Measurements from ENCODE around the gene SETSIP. TPM values are rescaled to one million over a fixed set of nuclear protein-coding genes. Genes with fewer than 3 reads are reported as not detected.

SETSIP gene
- total and polyA plus RNA-seq, 4 donors, result 0.10 TPM; not detected in 3

DNA sequence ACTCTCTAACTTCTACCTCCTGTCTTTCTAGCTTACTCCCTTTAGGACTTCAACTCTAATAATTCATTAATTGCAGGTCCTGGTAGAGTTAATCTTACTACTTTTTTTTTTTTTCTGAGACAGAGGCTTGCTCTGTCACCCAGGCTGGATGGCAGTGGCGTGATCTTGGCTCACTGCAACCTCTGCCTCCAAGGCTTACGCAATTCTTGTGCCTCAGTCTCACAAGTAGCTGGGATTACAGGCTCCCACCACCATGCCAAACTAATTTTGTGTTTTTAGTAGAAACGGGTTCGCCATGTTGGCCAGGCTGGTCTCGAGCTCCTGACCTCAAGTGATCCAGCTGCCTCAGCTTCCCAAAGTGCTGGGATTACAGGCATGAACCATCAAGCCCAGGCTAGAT lies 20.7 kb upstream of the SETSIP start:
- WGBS, 2 donors, result 85% methylated on average over 5 of the region's 5 CpGs
- Histone ChIP-seq H3K9me3 (ENCODE audit: control insufficient read depth in 4 of 4, insufficient read depth in 3 of 4, low read length in 3 of 4) (no peaks in the 10 kb centered on the region), H3K4me1 (ENCODE audit: control insufficient read depth in 5 of 5, insufficient read depth in 5 of 5, low read length in 5 of 5) (peaks cover 0 to 3% (median 0%) of the 10 kb centered on the region in 5 donors), H3K36me3 (ENCODE audit: control insufficient read depth in 4 of 4, insufficient read depth in 4 of 4, low read length in 4 of 4) (peaks cover 0 to 3% (median under 1%) of the 10 kb centered on the region in 4 donors), H3K9ac (ENCODE audit: insufficient read depth in 1 of 2, low read length in 2 of 2) (no peak overlapping the region), H3K27me3 (ENCODE audit: control insufficient read depth in 3 of 3, insufficient read depth in 3 of 3, low read length in 2 of 3) (no peaks in the 10 kb centered on the region), H3K4me3 (no peak overlapping the region), H3K27ac (ENCODE audit: low read depth in 1 of 2, low read length in 1 of 2) (no peak overlapping the region)
- no peak for ATAC-seq (ENCODE audit: insufficient read depth, low FRiP score)
- DNase-seq, result no peak
- TF ChIP-seq, protein P1, sequence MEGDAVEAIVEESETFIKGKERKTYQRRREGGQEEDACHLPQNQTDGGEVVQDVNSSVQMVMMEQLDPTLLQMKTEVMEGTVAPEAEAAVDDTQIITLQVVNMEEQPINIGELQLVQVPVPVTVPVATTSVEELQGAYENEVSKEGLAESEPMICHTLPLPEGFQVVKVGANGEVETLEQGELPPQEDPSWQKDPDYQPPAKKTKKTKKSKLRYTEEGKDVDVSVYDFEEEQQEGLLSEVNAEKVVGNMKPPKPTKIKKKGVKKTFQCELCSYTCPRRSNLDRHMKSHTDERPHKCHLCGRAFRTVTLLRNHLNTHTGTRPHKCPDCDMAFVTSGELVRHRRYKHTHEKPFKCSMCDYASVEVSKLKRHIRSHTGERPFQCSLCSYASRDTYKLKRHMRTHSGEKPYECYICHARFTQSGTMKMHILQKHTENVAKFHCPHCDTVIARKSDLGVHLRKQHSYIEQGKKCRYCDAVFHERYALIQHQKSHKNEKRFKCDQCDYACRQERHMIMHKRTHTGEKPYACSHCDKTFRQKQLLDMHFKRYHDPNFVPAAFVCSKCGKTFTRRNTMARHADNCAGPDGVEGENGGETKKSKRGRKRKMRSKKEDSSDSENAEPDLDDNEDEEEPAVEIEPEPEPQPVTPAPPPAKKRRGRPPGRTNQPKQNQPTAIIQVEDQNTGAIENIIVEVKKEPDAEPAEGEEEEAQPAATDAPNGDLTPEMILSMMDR (IDR thresholded peaks at IDR 0.05; ENCODE audit: control extremely low read depth, extremely low read depth), result no peak

DNA sequence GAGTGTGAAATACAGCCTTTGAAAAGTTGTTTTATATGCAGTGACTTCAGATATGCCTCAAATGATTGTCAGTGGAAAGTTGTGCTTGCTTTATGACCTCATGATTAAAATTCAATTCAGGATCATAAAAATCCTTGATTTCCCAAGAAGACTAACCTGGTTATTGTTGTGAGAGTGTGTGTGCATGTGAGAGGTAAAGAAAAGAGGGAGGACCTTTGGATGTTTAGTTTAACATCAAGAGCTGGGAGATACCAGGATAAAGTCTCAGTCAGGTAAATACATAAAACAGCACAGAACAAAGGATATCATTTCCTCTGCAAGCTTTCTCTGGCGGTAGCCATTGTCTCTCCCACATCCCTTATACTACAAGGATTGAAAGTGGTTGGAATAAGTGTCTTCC lies 19.4 kb upstream of the SETSIP start:
- peaks cover 0 to 3% (median 0%) of the 10 kb centered on the region in 5 donors for H3K4me1 ChIP-seq (ENCODE audit: control insufficient read depth in 5 of 5, insufficient read depth in 5 of 5, low read length in 5 of 5)
- DNase-seq (no peak), ATAC-seq (ENCODE audit: insufficient read depth, low FRiP score) (no peak)
- TF ChIP-seq, protein P1 (IDR thresholded peaks at IDR 0.05; ENCODE audit: control extremely low read depth, extremely low read depth), result no peak
- no peak overlapping the region for H3K4me3 ChIP-seq
- H3K9me3 ChIP-seq (ENCODE audit: control insufficient read depth in 4 of 4, insufficient read depth in 3 of 4, low read length in 3 of 4), result no peaks in the 10 kb centered on the region
- no peaks in the 10 kb centered on the region for H3K27me3 ChIP-seq (ENCODE audit: control insufficient read depth in 3 of 3, insufficient read depth in 3 of 3, low read length in 2 of 3)
- H3K27ac ChIP-seq (ENCODE audit: low read depth in 1 of 2, low read length in 1 of 2), result no peak overlapping the region
- H3K9ac ChIP-seq (ENCODE audit: insufficient read depth in 1 of 2, low read length in 2 of 2), result no peak overlapping the region
- peaks cover 0 to 3% (median under 1%) of the 10 kb centered on the region in 4 donors for H3K36me3 ChIP-seq (ENCODE audit: control insufficient read depth in 4 of 4, insufficient read depth in 4 of 4, low read length in 4 of 4)
- 63 to 77% methylated on average over 1 of the region's 1 CpG for WGBS, 2 donors

DNA sequence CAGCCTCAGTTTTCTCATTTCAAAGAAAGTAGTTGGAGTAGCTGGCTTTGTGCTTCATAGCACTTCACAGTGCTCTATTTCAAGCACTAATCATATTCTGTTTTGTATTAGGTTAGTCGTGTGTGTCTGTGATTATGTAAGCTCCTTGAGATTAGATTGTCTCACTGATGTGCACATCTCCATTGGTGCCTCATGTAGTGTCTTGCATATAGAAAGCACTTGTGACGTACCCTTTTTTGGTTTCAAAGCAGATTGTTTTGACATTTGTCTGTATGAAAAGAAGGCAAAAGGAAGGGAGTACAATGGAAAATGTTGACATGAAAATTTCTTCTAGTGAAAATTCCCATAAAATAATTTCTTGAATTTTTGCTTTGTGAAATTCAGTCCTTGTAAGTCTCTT lies 18.9 kb upstream of the SETSIP start:
- WGBS, 2 donors, result 74 to 81% methylated on average over 2 of the region's 2 CpGs
- H3K4me1 ChIP-seq (ENCODE audit: control insufficient read depth in 5 of 5, insufficient read depth in 5 of 5, low read length in 5 of 5), result peaks cover 0 to 3% (median 0%) of the 10 kb centered on the region in 5 donors
- H3K27ac ChIP-seq (ENCODE audit: low read depth in 1 of 2, low read length in 1 of 2), result no peak overlapping the region
- DNase-seq (no peak), ATAC-seq (ENCODE audit: insufficient read depth, low FRiP score) (no peak)
- H3K4me3 ChIP-seq, result no peak overlapping the region
- no peaks in the 10 kb centered on the region for H3K9me3 ChIP-seq (ENCODE audit: control insufficient read depth in 4 of 4, insufficient read depth in 3 of 4, low read length in 3 of 4)
- TF ChIP-seq, protein P1 (IDR thresholded peaks at IDR 0.05; ENCODE audit: control extremely low read depth, extremely low read depth), result no peak
- peaks cover 0 to 3% (median under 1%) of the 10 kb centered on the region in 4 donors for H3K36me3 ChIP-seq (ENCODE audit: control insufficient read depth in 4 of 4, insufficient read depth in 4 of 4, low read length in 4 of 4)
- H3K9ac ChIP-seq (ENCODE audit: insufficient read depth in 1 of 2, low read length in 2 of 2), result no peak overlapping the region
- no peaks in the 10 kb centered on the region for H3K27me3 ChIP-seq (ENCODE audit: control insufficient read depth in 3 of 3, insufficient read depth in 3 of 3, low read length in 2 of 3)

DNA sequence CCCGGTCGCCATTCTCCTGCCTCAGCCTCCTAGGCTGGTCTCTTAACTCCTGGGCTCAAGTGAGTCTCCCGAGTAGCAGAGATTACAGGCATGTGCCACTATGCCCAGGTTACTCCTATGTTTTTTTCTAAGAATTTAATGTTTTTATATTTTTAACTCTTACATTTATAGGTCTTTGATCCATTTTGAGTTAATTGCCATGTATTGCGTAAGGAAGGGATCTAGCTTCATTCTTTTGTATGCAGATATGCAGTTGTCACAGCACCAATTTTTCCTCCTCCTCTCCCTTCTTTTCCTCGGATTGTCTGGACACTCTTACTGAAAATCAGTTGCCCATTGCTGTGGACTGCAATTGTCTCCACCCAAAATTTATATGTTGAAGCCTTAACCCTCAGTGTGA lies 16.4 kb upstream of the SETSIP start:
- 95 to 99% methylated on average over 5 of the region's 5 CpGs for WGBS, 2 donors
- no peak overlapping the region for H3K4me3 ChIP-seq
- peaks cover 0 to 2% (median 0%) of the 10 kb centered on the region in 4 donors for H3K9me3 ChIP-seq (ENCODE audit: control insufficient read depth in 4 of 4, insufficient read depth in 3 of 4, low read length in 3 of 4)
- no peak overlapping the region for H3K9ac ChIP-seq (ENCODE audit: insufficient read depth in 1 of 2, low read length in 2 of 2)
- TF ChIP-seq, protein P1 (IDR thresholded peaks at IDR 0.05; ENCODE audit: control extremely low read depth, extremely low read depth), result no peak
- no peak for DNase-seq
- no peak for ATAC-seq (ENCODE audit: insufficient read depth, low FRiP score)
- H3K36me3 ChIP-seq (ENCODE audit: control insufficient read depth in 4 of 4, insufficient read depth in 4 of 4, low read length in 4 of 4), result peaks cover 0 to 3% (median 2%) of the 10 kb centered on the region in 4 donors
- H3K27ac ChIP-seq (ENCODE audit: low read depth in 1 of 2, low read length in 1 of 2), result no peak overlapping the region
- H3K27me3 ChIP-seq (ENCODE audit: control insufficient read depth in 3 of 3, insufficient read depth in 3 of 3, low read length in 2 of 3), result no peaks in the 10 kb centered on the region
- peaks cover 0 to 3% (median 0%) of the 10 kb centered on the region in 5 donors for H3K4me1 ChIP-seq (ENCODE audit: control insufficient read depth in 5 of 5, insufficient read depth in 5 of 5, low read length in 5 of 5)
